ACC112 (cell line): ENCODE data around the gene NOL3.
A peak's percentile ranks its signal among the peaks of the same experiment; 100 is the strongest.

Experiments used
- H2AFZ ChIP-seq: fragments of 200-600 bp; sonication (generic); one replicate; pipeline ENCODE4 v1.6.0; 2017; ENCODE audit warnings: antibody characterized with exemption, low read length; ENCODE audit not compliant: unreplicated experiment
- H3K27ac ChIP-seq: fragments of 200-600 bp; sonication (generic); 2 replicates; pipeline ENCODE4 v1.5.1; 2014; ENCODE audit warnings: low read depth, mild to moderate bottlenecking, antibody characterized with exemption, low read length, moderate library complexity
- H3K27me3 ChIP-seq: fragments of 200-600 bp; sonication (generic); 2 replicates; pipeline ENCODE4 v1.6.1; 2014; ENCODE audit warnings: mild to moderate bottlenecking, antibody characterized with exemption, low read length, moderate library complexity, mixed read lengths; ENCODE audit not compliant: insufficient read depth
- H3K36me3 ChIP-seq: fragments of 200-600 bp; sonication (generic); 2 replicates; pipeline ENCODE4 v1.6.1; 2016; ENCODE audit warnings: mild to moderate bottlenecking, antibody characterized with exemption, low read length, moderate library complexity, mixed read lengths; ENCODE audit not compliant: insufficient read depth
- H3K4me1 ChIP-seq: fragments of 200-600 bp; sonication (generic); one replicate; pipeline ENCODE4 v1.6.1; 2016; ENCODE audit warnings: low read length, mixed read lengths; ENCODE audit not compliant: insufficient read depth, unreplicated experiment, control insufficient read depth
- H3K4me3 ChIP-seq: fragments of 200-600 bp; sonication (generic); 2 replicates; pipeline ENCODE4 v1.5.1; 2014; ENCODE audit warnings: mild to moderate bottlenecking, low read depth, low read length
- H3K79me2 ChIP-seq: fragments of 200-600 bp; sonication (generic); one replicate; pipeline ENCODE4 v1.6.0; 2016; ENCODE audit warnings: low read length; ENCODE audit not compliant: control insufficient read depth, unreplicated experiment, insufficient read depth

The NOL3 gene

DNA sequence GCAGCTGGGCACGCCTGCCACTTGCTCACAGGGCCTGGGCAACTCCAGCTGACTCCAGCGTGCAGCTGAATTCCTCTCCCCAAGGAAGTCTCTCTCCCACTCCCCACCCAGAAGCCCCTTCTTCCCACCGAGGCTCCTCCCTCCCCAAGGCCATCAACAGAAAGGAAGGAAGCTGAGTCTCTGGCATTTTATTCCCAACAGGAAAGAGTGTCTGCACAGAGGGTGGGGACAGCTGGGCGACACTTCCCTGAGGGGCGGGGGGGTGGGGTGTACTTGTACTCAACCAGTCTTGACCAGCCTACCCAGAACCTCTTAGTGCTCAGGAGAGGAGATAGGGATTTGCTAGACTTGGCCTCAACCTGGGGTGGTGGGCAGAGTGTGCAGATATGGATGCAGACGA lies 19.7 kb downstream of the NOL3 start, which contains the start of gene EXOC3L1:
Gene EXOC3L1, minus strand, starts transcription at position 96 of the 400 bp plus-strand sequence. CDS start 460 bp downstream, outside the sequence.
- Histone ChIP-seq H3K27ac (no peak within 1 kb of the TSS), H3K79me2 (peaks cover 27% of the 10 kb centered on the region), H3K36me3 (peaks cover 11% of the 10 kb centered on the region; the same call in 1 of the 2 replicates), H3K27me3 (no peaks in the 10 kb centered on the region), H3K4me1 (peaks cover 35% of the 10 kb centered on the region), H2AFZ (no peak within 1 kb of the TSS), H3K4me3 (no peak within 1 kb of the TSS)

- peaks cover 11% of the 10 kb centered on the region; the same call in 1 of the 2 replicates for H3K36me3 ChIP-seq
- no peak overlapping the region for H3K4me3 ChIP-seq
- peaks cover 31% of the 10 kb centered on the region for H3K79me2 ChIP-seq
- H3K4me1 ChIP-seq: peaks cover 34% of the 10 kb centered on the region
- no peaks in the 10 kb centered on the region for H3K27me3 ChIP-seq
- H2AFZ ChIP-seq: no peak overlapping the region
- no peak overlapping the region for H3K27ac ChIP-seq
Observed at GRCh38 chr16:67190448-67191399, 20.4 kb downstream of the NOL3 start.

GRCh38 chr16:67191411-67191994 lies 21.2 kb downstream of the NOL3 start:
- Histone ChIP-seq H3K79me2 (peaks cover 36% of the 10 kb centered on the region), H3K36me3 (peaks cover 17% of the 10 kb centered on the region; the same call in 1 of the 2 replicates), H3K27me3 (no peaks in the 10 kb centered on the region), H3K4me1 (peaks cover 26% of the 10 kb centered on the region), H3K4me3 (peak overlapping the region; percentile 96), H3K27ac (no peak overlapping the region), H2AFZ (no peak overlapping the region)

- peaks cover 36% of the 10 kb centered on the region for H3K79me2 ChIP-seq
- peaks cover 19% of the 10 kb centered on the region; the same call in 1 of the 2 replicates for H3K36me3 ChIP-seq
- H3K4me1 ChIP-seq: peaks cover 20% of the 10 kb centered on the region
- no peaks in the 10 kb centered on the region for H3K27me3 ChIP-seq
- H3K4me3 ChIP-seq: peak within 1 kb of the TSS; percentile 96
- H2AFZ ChIP-seq: peak within 1 kb of the TSS; percentile 21
- peak within 1 kb of the TSS; percentile 46 for H3K27ac ChIP-seq
Observed at GRCh38 chr16:67191995-67192681, 21.8 kb downstream of the NOL3 start, which contains the start of gene E2F4. Gene E2F4, plus strand, starts transcription at chr16:67192155. Its CDS starts 73 bp downstream, at chr16:67192228.

- Histone ChIP-seq H3K4me3 (peak overlapping the region; percentile 96), H3K36me3 (peaks cover 21% of the 10 kb centered on the region; the same call in 1 of the 2 replicates), H3K4me1 (peaks cover 20% of the 10 kb centered on the region), H3K27me3 (no peaks in the 10 kb centered on the region), H3K79me2 (peaks cover 36% of the 10 kb centered on the region), H3K27ac (peak overlapping the region; percentile 46), H2AFZ (no peak overlapping the region)
Observed at GRCh38 chr16:67192781-67193361, 22.5 kb downstream of the NOL3 start.

DNA sequence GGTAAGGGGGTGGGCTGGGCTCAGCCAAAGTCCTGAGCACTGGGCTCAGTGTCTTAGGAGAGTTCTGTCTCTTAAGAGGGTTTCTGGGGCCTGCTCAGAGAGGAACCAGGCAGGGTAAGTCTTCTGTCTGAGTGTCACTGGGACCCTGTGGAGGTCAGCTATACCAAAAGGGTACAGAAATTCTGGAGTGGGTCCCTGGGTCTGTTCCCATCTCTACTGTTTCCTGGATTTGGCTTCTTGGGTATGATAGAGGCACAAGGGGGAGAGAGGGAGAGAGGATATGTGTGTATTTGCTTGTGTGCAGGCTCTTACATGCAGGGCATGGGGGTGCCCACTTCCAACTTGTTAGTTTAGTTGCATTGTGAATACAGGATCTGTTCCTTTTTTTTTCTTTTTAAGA lies 23.2 kb downstream of the NOL3 start:
- H3K36me3 ChIP-seq: peaks cover 24% of the 10 kb centered on the region; the same call in 1 of the 2 replicates

DNA sequence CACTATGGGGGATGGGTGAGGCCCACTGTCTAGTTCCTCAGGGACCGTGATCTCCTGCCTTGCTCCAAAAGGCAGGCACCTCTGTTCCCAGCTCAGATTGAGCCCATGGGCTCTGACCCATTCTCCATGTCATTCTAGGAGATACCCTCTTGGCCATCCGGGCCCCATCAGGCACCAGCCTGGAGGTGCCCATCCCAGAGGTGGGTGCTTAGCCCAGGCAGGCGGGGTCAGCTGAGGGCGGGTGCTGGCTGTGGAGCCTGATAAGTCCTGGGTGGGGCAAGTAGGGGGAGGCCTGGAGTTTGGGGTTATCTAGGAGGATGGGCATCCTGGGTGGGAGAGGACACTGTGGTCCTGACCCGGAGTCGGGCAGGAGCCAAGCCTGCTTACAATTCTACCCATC lies 23.9 kb downstream of the NOL3 start:
- peaks cover 36% of the 10 kb centered on the region for H3K79me2 ChIP-seq
- peaks cover 24% of the 10 kb centered on the region; the same call in 1 of the 2 replicates for H3K36me3 ChIP-seq
- H3K4me1 ChIP-seq: peaks cover 20% of the 10 kb centered on the region
- H3K4me3 ChIP-seq: peak overlapping the region; percentile 96; the same call in 1 of the 2 replicates
- no peak overlapping the region for H2AFZ ChIP-seq
- H3K27me3 ChIP-seq: no peaks in the 10 kb centered on the region
- H3K27ac ChIP-seq: no peak overlapping the region

More for the DNA sequence above, 23.2 kb downstream of the NOL3 start:
- H3K4me3 ChIP-seq: peak overlapping the region; percentile 96
- peaks cover 36% of the 10 kb centered on the region for H3K79me2 ChIP-seq
- no peaks in the 10 kb centered on the region for H3K27me3 ChIP-seq
- H3K27ac ChIP-seq: no peak overlapping the region
- no peak overlapping the region for H2AFZ ChIP-seq
- H3K4me1 ChIP-seq: peaks cover 20% of the 10 kb centered on the region

- Histone ChIP-seq H3K4me1 (peaks cover 20% of the 10 kb centered on the region), H3K4me3 (no peak overlapping the region), H3K79me2 (peaks cover 36% of the 10 kb centered on the region), H3K36me3 (peaks cover 25% of the 10 kb centered on the region; the same call in 1 of the 2 replicates), H2AFZ (no peak overlapping the region), H3K27ac (no peak overlapping the region), H3K27me3 (no peaks in the 10 kb centered on the region)
Observed at GRCh38 chr16:67195676-67196075, 25.3 kb downstream of the NOL3 start.

DNA sequence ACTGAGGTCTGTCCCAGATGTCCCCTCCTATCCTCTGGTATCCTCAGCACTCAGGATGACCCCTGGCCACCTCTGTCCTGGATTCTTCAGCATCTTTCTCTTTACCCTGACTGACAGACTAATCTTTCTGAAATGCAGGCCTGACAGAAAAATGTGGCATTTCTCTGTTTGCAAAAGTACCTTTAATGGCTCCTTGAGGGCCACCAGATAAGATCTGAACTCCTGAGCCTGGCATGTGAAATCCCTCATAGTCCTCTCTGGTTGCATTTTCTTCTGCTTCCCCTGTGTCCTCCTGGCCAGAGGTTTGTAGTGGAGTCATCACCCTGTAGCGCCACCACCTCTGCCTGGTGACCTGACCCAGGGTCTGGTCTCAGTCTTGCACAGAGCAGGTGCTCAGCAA lies 26.5 kb downstream of the NOL3 start:
- no peaks in the 10 kb centered on the region for H3K27me3 ChIP-seq
- H3K36me3 ChIP-seq: peaks cover 26% of the 10 kb centered on the region; the same call in 1 of the 2 replicates
- H3K27ac ChIP-seq: no peak overlapping the region
- H3K4me3 ChIP-seq: no peak overlapping the region
- peaks cover 16% of the 10 kb centered on the region for H3K4me1 ChIP-seq
- no peak overlapping the region for H2AFZ ChIP-seq
- peaks cover 36% of the 10 kb centered on the region for H3K79me2 ChIP-seq

DNA sequence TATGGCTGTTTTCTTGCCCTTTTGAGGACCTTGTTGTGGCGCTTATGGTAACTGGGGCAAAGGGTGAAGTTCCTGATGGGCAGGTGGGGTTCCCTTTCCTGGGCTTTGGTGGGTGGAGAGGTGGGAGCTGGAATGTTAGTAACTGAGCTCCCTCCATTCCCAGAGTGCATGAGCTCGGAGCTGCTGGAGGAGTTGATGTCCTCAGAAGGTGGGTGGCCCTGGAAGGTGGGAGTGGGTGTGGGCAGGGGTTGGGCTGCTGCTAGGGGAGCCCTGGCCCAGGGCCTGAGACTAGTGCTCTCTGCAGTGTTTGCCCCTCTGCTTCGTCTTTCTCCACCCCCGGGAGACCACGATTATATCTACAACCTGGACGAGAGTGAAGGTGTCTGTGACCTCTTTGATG lies 27.4 kb downstream of the NOL3 start:
- Histone ChIP-seq H3K4me3 (no peak overlapping the region), H3K4me1 (peaks cover 16% of the 10 kb centered on the region), H3K27ac (no peak overlapping the region), H3K79me2 (peaks cover 29% of the 10 kb centered on the region), H2AFZ (no peak overlapping the region), H3K36me3 (peaks cover 26% of the 10 kb centered on the region; the same call in 1 of the 2 replicates), H3K27me3 (no peaks in the 10 kb centered on the region)
